Fibroblast of lung (primary cell): ENCODE measurements around the gene FAM170B. TPM values are rescaled to one million over a fixed set of nuclear protein-coding genes. Genes with fewer than 3 reads are reported as not detected.

ENCODE experiments used
- DNase-seq, 2 donors: peaks; one replicate each; pipeline versions ENCODE4 v3.0.0 to v3.0.0-alpha.2; 2010; ENCODE audit warnings: low read depth in 2 of 2
- H2AFZ ChIP-seq: 2 replicates; pipeline ENCODE4 v1.5.1; 2012; ENCODE audit warnings: low read length, control low read depth, inconsistent platforms
- H3K27ac ChIP-seq: 2 replicates; pipeline ENCODE4 v1.5.1; 2011; ENCODE audit warnings: low read length, control low read depth; ENCODE audit not compliant: insufficient read depth
- H3K27me3 ChIP-seq: 2 replicates; pipeline ENCODE4 v1.5.1; 2011; ENCODE audit warnings: mild to moderate bottlenecking, low read length; ENCODE audit not compliant: control insufficient read depth, insufficient read depth
- H3K36me3 ChIP-seq: 2 replicates; pipeline ENCODE4 v1.5.1; 2011; ENCODE audit warnings: low read length; ENCODE audit not compliant: control insufficient read depth, insufficient read depth
- H3K4me1 ChIP-seq: 2 replicates; pipeline ENCODE4 v1.5.1; 2011; ENCODE audit warnings: low read length; ENCODE audit not compliant: control insufficient read depth, insufficient read depth; ENCODE audit errors: extremely low read depth
- H3K4me2 ChIP-seq: 2 replicates; pipeline ENCODE4 v1.5.1; 2011; ENCODE audit warnings: low read length, control low read depth; ENCODE audit not compliant: insufficient read depth; ENCODE audit errors: extremely low read depth
- H3K4me3 ChIP-seq, 4 experiments: fragments of 200-600 bp in 1 of 4; sonication (generic) in 1 of 4; replicated peaks in 1 of 4; 2 replicates each; pipeline ENCODE4 v1.5.1; 2011 to 2016; ENCODE audit warnings: low read length in 4 of 4, low read depth in 3 of 4, mild to moderate bottlenecking in 3 of 4, control low read depth in 2 of 4, inconsistent platforms in 1 of 4, mixed read lengths in 1 of 4; ENCODE audit not compliant: insufficient read depth in 1 of 4; ENCODE audit errors: control extremely low read depth in 1 of 4
- H3K79me2 ChIP-seq: 2 replicates; pipeline ENCODE4 v1.5.1; 2012; ENCODE audit warnings: mild to moderate bottlenecking, low read length, inconsistent platforms; ENCODE audit not compliant: control insufficient read depth, insufficient read depth
- H3K9ac ChIP-seq: 2 replicates; pipeline ENCODE4 v1.5.1; 2011; ENCODE audit warnings: mild to moderate bottlenecking, low read length, control low read depth; ENCODE audit not compliant: insufficient read depth
- H3K9me3 ChIP-seq: 2 replicates; pipeline ENCODE4 v1.5.1; 2012; ENCODE audit warnings: low read depth, low read length; ENCODE audit not compliant: control insufficient read depth, insufficient read depth
- H4K20me1 ChIP-seq: 2 replicates; pipeline ENCODE4 v1.5.1; 2011; ENCODE audit warnings: low read length; ENCODE audit not compliant: control insufficient read depth, insufficient read depth; ENCODE audit errors: extremely low read depth
- EZH2 ChIP-seq: IDR thresholded peaks from 2 replicates; pipeline ENCODE4 v1.5.1; 2012; ENCODE audit warnings: low read length, control low read depth, mild to moderate bottlenecking; ENCODE audit errors: missing control alignments
- polyA plus RNA-seq, 2 donors: library from polyadenylated mRNA; depleted of rRNA in 1 of 2; stranded (reverse) in 1 of 2; unstranded in 1 of 2; fragments of >200 nt; gene quantifications; 2 replicates each; pipeline ENCODE4 v1.2.1, GENCODE V29; 2011 to 2012; ENCODE audit warnings: missing spikeins in 1 of 2
- total RNA-seq: library from RNA; depleted of rRNA; stranded (reverse); fragments of >200 nt; gene quantifications from 2 replicates; pipeline ENCODE4 v1.2.1, GENCODE V29; 2014
- TF ChIP-seq, protein P1 (sequence below), 2 donors: IDR thresholded peaks in 1 of 2; conservative IDR thresholded peaks in 1 of 2; 1 replicate in 1 of 2; 2 replicates in 1 of 2; pipeline ENCODE4 v1.5.1; 2011 to 2012; ENCODE audit warnings: low read length in 2 of 2, control low read depth in 1 of 2, inconsistent platforms in 1 of 2, low read depth in 1 of 2, mild to moderate bottlenecking in 1 of 2

FAM170B gene
- total and polyA plus RNA-seq, 2 donors (not counting 1 experiment from before 2014, with no cell fraction given) = not detected

DNA sequence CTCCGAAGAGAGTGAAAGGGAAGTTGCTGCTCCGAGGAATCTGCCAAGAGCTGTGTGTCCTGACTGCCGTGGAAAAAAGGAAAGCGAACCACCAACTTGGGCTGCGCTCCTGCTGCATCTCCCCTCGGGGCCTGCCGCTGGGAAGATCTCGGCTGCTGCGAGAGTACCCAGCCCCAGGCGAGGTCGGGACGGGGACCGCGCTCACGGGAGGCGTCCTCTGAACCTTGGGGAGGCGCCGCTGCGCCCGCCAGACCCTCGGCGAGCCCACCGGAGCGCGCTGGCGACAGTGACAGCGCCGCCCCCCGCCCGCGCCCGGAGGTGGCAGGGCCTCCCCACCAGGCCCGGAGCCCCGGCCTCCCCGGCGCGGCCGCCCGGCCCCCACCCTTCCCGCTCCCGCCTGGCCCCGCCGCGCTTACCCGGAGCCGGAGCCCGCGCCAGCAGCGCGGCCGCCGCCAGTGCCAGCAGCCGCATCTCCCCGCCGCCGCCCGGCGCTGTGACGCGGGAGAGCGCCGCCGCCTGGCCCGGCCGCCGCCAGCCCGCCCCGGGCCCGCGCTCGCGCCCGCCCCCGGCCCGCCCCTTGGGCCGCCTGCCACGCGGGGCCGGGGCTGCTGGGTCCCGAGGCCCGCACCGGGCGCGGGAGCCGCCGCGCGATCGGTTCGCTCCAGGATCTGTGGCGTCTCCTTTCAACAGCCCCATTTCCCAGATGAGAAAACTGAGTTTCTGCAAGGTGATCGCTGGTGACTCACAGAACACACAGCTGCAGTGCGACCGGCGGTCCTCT, 18.6 kb downstream of the FAM170B start, which contains the start of gene VSTM4:
VSTM4 (minus strand) TSS at position 508 of the 781 bp plus-strand sequence; CDS start at position 471, 37 bp downstream.
- peak within 1 kb of the TSS; percentile 71 for H3K9ac ChIP-seq
- H3K4me2 ChIP-seq = peak within 1 kb of the TSS; percentile 79
- H3K27me3 ChIP-seq = peaks cover 8% of the 10 kb centered on the region
- peak within 1 kb of the TSS; percentile 71 for H2AFZ ChIP-seq
- peak within 1 kb of the TSS; percentile 67 for H3K27ac ChIP-seq
- peak within 1 kb of the TSS; percentile 60 to 76 (median 70) for H3K4me3 ChIP-seq
- H3K4me1 ChIP-seq = peaks cover 7% of the 10 kb centered on the region
- H4K20me1 ChIP-seq = no peaks in the 10 kb centered on the region
- no peaks in the 10 kb centered on the region for H3K9me3 ChIP-seq
- peak; percentile 33 to 47 for DNase-seq
- no peaks in the 10 kb centered on the region for H3K79me2 ChIP-seq
- TF ChIP-seq, protein P1, sequence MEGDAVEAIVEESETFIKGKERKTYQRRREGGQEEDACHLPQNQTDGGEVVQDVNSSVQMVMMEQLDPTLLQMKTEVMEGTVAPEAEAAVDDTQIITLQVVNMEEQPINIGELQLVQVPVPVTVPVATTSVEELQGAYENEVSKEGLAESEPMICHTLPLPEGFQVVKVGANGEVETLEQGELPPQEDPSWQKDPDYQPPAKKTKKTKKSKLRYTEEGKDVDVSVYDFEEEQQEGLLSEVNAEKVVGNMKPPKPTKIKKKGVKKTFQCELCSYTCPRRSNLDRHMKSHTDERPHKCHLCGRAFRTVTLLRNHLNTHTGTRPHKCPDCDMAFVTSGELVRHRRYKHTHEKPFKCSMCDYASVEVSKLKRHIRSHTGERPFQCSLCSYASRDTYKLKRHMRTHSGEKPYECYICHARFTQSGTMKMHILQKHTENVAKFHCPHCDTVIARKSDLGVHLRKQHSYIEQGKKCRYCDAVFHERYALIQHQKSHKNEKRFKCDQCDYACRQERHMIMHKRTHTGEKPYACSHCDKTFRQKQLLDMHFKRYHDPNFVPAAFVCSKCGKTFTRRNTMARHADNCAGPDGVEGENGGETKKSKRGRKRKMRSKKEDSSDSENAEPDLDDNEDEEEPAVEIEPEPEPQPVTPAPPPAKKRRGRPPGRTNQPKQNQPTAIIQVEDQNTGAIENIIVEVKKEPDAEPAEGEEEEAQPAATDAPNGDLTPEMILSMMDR (conservative IDR thresholded peaks at IDR 0.05 in 1 of 2, IDR thresholded peaks at IDR 0.05 in 1 of 2; ENCODE audit: low read depth in 1 of 2, low read length in 2 of 2) = no peak
- TF ChIP-seq EZH2 = no peak
- H3K36me3 ChIP-seq = no peaks in the 10 kb centered on the region

DNA sequence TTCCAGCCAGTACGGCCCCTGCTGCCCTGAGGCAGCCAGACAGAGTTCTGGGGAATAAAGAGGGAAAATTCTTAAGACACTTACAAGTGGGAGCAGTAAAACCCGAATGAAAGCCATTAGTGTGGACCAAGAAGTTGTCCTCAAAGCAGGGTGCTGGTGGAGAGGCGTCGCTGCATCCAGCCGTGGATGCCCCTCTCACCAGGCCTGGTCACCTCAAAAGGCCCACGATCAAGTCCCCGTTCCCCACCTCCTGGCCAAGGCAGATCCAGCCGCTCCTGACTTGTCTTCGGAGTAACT, 19.2 kb downstream of the FAM170B start:
- peak in 1 of 2 donors; percentile 54 for DNase-seq
- H3K36me3 ChIP-seq = no peaks in the 10 kb centered on the region
- peak overlapping the region; percentile 71 for H3K9ac ChIP-seq

DNA sequence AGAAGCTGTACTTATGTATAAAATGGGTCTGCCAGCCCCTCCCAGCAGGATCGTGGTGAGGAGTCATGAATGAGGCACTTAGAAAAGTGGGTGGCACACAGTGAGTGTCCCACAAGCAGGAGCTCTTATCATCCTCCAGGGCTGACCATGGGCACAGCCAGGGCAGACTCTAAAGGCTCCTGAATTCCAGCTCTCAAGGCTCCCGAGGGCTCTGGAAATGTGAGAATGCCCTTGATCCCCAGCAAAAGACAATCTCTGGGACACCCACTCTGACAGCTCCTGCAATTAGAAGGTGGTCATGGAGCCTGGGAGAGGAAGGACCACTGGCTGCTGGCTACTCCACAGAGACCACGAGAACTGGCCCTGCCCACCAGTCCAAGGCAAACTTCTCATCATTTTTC, 20.1 kb downstream of the FAM170B start:
- H3K27ac ChIP-seq = no peak overlapping the region
- H3K4me2 ChIP-seq = peak overlapping the region; percentile 54
- H2AFZ ChIP-seq = no peak overlapping the region
- no peaks in the 10 kb centered on the region for H3K79me2 ChIP-seq
- peak in 1 of 2 donors; percentile 13 for DNase-seq
- H3K9ac ChIP-seq = no peak overlapping the region
- no peaks in the 10 kb centered on the region for H3K36me3 ChIP-seq
- TF ChIP-seq, protein P1 (conservative IDR thresholded peaks at IDR 0.05 in 1 of 2, IDR thresholded peaks at IDR 0.05 in 1 of 2; ENCODE audit: low read depth in 1 of 2, low read length in 2 of 2) = no peak
- no peak for TF ChIP-seq EZH2
- peaks cover 3% of the 10 kb centered on the region for H3K27me3 ChIP-seq
- H4K20me1 ChIP-seq = no peaks in the 10 kb centered on the region
- peak overlapping the region in 1 of 4 experiments; percentile 76 for H3K4me3 ChIP-seq
- peaks cover 15% of the 10 kb centered on the region for H3K4me1 ChIP-seq
- no peaks in the 10 kb centered on the region for H3K9me3 ChIP-seq

More for the DNA sequence above, 19.2 kb downstream of the FAM170B start:
- peaks cover 8% of the 10 kb centered on the region for H3K4me1 ChIP-seq
- peak overlapping the region; percentile 79 for H3K4me2 ChIP-seq
- peaks cover 7% of the 10 kb centered on the region for H3K27me3 ChIP-seq
- no peaks in the 10 kb centered on the region for H3K9me3 ChIP-seq
- peak overlapping the region; percentile 71 for H2AFZ ChIP-seq
- H4K20me1 ChIP-seq = no peaks in the 10 kb centered on the region
- TF ChIP-seq EZH2 = no peak
- TF ChIP-seq, protein P1 (conservative IDR thresholded peaks at IDR 0.05 in 1 of 2, IDR thresholded peaks at IDR 0.05 in 1 of 2; ENCODE audit: low read depth in 1 of 2, low read length in 2 of 2) = no peak
- peak overlapping the region; percentile 60 to 76 (median 70) for H3K4me3 ChIP-seq
- peak overlapping the region; percentile 67 for H3K27ac ChIP-seq
- H3K79me2 ChIP-seq = no peaks in the 10 kb centered on the region
